Mononuclear cell (primary cell): ENCODE measurements around the gene TOP1. TPM values are rescaled to one million over a fixed set of nuclear protein-coding genes. Genes with fewer than 3 reads are reported as not detected.

Experiments
- H3K27me3 ChIP-seq: 2 replicates; pipeline ENCODE4 v1.6.0; 2011; ENCODE audit warnings: low read length, control low read depth; ENCODE audit not compliant: insufficient read depth
- H3K4me1 ChIP-seq: 2 replicates; pipeline ENCODE4 v1.5.1; 2011; ENCODE audit warnings: mild to moderate bottlenecking, low read length, control low read depth; ENCODE audit not compliant: insufficient read depth
- H3K4me3 ChIP-seq: 2 replicates; pipeline ENCODE4 v1.5.1; 2011; ENCODE audit warnings: mild to moderate bottlenecking, low read length, moderate library complexity
- H3K9me3 ChIP-seq: 2 replicates; pipeline ENCODE4 v1.5.1; 2011; ENCODE audit warnings: low read depth, mild to moderate bottlenecking, control low read depth, low read length
- total RNA-seq: library from RNA; depleted of rRNA; stranded (reverse); fragments of >200 nt; gene quantifications from one replicate; pipeline ENCODE4 v1.2.3, GENCODE V29; 2012

The TOP1 gene
- total RNA-seq, 1 donor = 26.2 TPM

GRCh38 chr20:41014561-41015088, 14.0 kb upstream of the TOP1 start:
- H3K4me3 ChIP-seq = no peak overlapping the region
- H3K4me1 ChIP-seq = peaks cover 32% of the 10 kb centered on the region
- H3K9me3 ChIP-seq = no peaks in the 10 kb centered on the region
- no peaks in the 10 kb centered on the region for H3K27me3 ChIP-seq

DNA sequence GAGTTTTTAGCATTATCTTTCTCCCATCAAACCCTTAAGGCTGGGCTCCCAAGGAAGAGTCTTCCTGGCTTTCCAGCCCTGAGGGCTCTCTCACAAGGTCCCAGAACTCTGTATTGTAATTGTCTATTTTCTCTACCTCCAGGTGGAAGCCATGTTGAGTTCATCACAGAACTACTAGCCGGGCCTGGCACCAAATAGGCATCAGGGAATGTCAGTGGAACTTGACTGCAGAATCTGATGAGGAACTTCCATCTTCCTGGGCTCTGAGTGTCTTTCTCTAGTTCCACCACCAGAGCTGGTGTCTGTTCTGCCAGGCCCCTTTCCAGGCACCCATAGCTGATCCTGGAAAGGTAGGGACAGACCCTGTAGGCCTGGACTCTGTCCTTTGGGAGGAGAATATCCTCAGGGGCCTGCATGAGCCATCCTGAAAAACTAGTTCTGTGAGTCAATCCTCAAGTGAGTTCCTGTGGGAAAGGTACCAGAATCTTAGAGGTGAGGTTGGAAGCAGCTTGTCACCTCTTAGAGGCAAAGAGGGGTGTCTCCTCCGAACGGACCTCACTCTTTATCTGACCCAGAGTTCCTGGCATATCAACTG, 11.1 kb upstream of the TOP1 start:
- Histone ChIP-seq H3K9me3 (no peaks in the 10 kb centered on the region), H3K27me3 (no peaks in the 10 kb centered on the region), H3K4me1 (peaks cover 9% of the 10 kb centered on the region), H3K4me3 (no peak overlapping the region)

GRCh38 chr20:41018153-41018552, 10.5 kb upstream of the TOP1 start:
- H3K4me3 ChIP-seq = no peak overlapping the region
- H3K4me1 ChIP-seq = peaks cover 3% of the 10 kb centered on the region
- no peaks in the 10 kb centered on the region for H3K27me3 ChIP-seq
- H3K9me3 ChIP-seq = no peaks in the 10 kb centered on the region

DNA sequence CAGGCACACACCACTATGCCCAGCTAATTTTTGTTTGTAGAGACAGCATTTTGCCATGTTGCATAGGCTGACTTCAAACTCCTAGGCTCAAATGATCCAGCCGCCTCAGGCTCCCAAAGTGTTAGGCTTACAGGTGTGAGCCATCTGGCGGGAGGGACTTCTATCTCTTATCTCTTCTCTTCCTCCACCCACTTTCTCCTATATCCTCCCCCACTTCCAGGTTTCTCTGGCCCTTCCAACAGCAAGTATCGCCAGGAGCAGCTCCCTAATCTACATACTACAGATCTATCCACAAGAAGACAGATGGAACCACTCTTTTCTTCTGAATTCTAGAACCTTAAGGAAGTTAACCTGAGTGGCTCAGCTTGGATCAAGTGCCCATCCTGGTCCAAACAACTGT, 5.1 kb upstream of the TOP1 start:
- no peaks in the 10 kb centered on the region for H3K27me3 ChIP-seq
- no peak overlapping the region for H3K4me3 ChIP-seq
- H3K9me3 ChIP-seq = no peaks in the 10 kb centered on the region
- peaks cover 8% of the 10 kb centered on the region for H3K4me1 ChIP-seq

- H3K27me3 ChIP-seq = no peaks in the 10 kb centered on the region
- no peaks in the 10 kb centered on the region for H3K9me3 ChIP-seq
- no peak overlapping the region for H3K4me3 ChIP-seq
- H3K4me1 ChIP-seq = peaks cover 33% of the 10 kb centered on the region
These were observed 1.3 kb upstream of the TOP1 start for GRCh38 chr20:41027366-41027765.

GRCh38 chr20:41027872-41028358, 707 bp upstream of the TOP1 start:
- peak overlapping the region; percentile 91 for H3K4me3 ChIP-seq
- no peaks in the 10 kb centered on the region for H3K9me3 ChIP-seq
- peaks cover 38% of the 10 kb centered on the region for H3K4me1 ChIP-seq
- H3K27me3 ChIP-seq = no peaks in the 10 kb centered on the region

GRCh38 chr20:41029150-41029901, 704 bp downstream of the TOP1 start:
- Histone ChIP-seq H3K4me1 (peaks cover 46% of the 10 kb centered on the region), H3K27me3 (no peaks in the 10 kb centered on the region), H3K9me3 (no peaks in the 10 kb centered on the region), H3K4me3 (peak overlapping the region; percentile 91)

DNA sequence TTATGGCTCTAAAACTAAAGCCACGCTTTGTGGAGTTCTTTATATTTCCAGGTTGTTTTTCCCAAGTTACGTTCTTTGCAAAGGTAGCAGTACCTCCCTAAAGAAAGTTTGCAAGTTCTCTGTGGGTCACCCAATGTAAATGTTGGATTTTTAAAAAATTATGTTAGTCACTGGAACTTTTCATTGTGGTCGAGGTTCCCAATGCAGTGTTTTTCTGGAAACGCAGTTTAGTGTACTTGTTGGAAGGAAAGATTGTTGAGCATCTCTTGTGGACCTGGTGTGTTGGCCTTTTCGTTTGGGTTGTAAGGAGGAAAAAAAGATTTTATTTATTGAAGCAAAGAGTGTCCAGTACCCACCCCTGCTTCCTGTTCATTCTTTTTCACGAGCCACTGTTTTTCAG, 1.4 kb downstream of the TOP1 start:
- Histone ChIP-seq H3K9me3 (no peaks in the 10 kb centered on the region), H3K4me1 (peaks cover 47% of the 10 kb centered on the region), H3K4me3 (peak overlapping the region; percentile 91), H3K27me3 (no peaks in the 10 kb centered on the region)

DNA sequence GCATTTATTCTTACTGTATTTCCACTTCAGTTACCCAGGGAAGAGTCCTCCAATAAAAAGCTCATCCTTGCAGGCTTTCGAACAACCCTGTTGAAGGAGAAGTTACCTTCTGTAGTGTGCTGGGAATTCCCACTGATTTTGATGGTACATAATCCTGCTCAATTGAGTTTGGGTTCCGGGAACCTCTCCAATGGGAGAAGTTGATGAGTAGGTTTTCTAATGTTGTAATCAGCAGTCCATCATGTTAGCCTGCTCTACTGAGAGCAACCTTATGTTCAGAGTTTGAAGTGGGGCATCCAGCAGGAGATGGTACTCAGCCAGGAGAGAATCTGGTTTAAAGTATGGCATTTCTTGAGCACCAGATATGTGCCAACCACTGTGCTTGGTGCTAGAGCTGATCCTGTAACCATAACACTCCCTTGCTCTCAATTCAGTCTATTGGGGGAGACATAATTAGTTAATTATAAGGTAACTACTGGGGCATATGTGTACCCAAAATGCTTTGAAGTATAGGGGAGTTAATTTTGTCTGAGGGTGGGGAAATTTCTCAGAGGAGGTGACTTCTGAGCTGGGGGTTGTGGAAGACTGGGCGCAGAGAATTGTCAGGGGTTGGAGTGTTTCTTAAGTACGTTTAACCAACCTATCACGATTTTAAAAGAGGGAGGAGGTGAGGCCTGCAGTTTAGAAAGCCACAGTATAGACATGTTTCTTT, 2.1 kb downstream of the TOP1 start:
- no peaks in the 10 kb centered on the region for H3K27me3 ChIP-seq
- peak overlapping the region; percentile 91 for H3K4me3 ChIP-seq
- H3K9me3 ChIP-seq = no peaks in the 10 kb centered on the region
- H3K4me1 ChIP-seq = peaks cover 47% of the 10 kb centered on the region

DNA sequence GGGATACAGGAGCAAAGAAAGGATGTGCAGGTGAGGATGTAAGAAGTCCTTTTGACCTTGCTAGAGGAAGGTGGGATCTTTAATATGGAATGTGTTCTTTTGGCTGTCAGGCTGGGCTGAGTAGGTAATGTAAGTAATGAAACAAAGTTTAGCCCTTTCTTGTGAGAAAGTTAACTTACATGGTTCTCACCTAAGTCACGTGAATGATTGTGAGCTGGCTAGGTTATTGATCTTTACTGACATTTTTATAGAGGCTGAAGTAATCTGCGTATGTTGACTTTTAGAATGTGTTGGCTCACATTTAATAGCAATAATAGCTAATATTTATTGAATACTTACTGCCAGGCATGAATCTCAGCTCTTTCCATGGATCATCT, 2.6 kb downstream of the TOP1 start:
- no peaks in the 10 kb centered on the region for H3K9me3 ChIP-seq
- H3K4me1 ChIP-seq = peaks cover 49% of the 10 kb centered on the region
- H3K4me3 ChIP-seq = no peak overlapping the region
- no peaks in the 10 kb centered on the region for H3K27me3 ChIP-seq

GRCh38 chr20:41032271-41032670, 3.6 kb downstream of the TOP1 start:
- Histone ChIP-seq H3K27me3 (no peaks in the 10 kb centered on the region), H3K9me3 (no peaks in the 10 kb centered on the region), H3K4me1 (peaks cover 49% of the 10 kb centered on the region), H3K4me3 (no peak overlapping the region)

GRCh38 chr20:41034239-41034638, 5.6 kb downstream of the TOP1 start:
- H3K4me3 ChIP-seq = no peak overlapping the region
- no peaks in the 10 kb centered on the region for H3K27me3 ChIP-seq
- H3K9me3 ChIP-seq = no peaks in the 10 kb centered on the region
- peaks cover 49% of the 10 kb centered on the region for H3K4me1 ChIP-seq

DNA sequence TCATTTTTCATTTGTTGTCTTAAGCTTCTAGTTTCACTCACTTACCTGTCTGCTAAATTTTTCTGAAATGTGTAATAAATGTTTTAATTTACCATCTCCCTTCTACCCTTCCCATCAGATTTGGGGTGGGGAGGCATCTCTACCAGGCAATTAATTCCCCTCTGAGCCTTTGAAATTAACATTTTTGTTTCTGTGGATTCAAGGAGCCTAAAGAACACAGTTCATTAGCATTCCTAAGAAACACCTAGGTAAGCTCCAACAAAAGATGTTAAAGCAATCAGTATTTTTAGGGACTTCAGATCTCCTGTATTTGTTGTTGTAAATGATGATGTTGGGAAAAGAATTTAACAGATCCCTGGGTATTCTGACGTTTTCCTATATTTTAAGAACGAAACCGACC, 6.6 kb downstream of the TOP1 start:
- Histone ChIP-seq H3K4me3 (no peak overlapping the region), H3K4me1 (peaks cover 44% of the 10 kb centered on the region), H3K9me3 (no peaks in the 10 kb centered on the region), H3K27me3 (no peaks in the 10 kb centered on the region)

DNA sequence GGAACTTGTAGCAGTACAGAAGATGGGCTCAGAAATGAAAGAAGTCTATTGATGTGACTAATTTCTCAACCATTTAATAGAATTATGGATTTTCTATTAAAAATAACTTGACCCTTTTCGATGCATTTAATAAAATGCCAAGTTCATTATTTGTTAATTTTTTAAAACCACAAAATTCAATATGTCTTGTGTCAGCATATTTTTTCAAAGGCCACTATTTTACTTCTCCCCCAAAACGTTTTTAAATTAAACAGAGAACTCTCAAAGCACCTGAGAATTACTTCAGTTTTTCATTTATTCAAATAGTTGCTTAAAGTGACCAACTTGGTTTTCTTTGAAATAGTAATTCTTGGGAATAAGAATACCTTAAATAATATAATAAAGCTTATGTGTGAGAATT, 8.6 kb downstream of the TOP1 start:
- Histone ChIP-seq H3K4me3 (no peak overlapping the region), H3K4me1 (peaks cover 34% of the 10 kb centered on the region), H3K27me3 (no peaks in the 10 kb centered on the region), H3K9me3 (no peaks in the 10 kb centered on the region)

GRCh38 chr20:41038149-41038877, 9.7 kb downstream of the TOP1 start:
- Histone ChIP-seq H3K27me3 (no peaks in the 10 kb centered on the region), H3K4me3 (no peak overlapping the region), H3K4me1 (peaks cover 23% of the 10 kb centered on the region), H3K9me3 (no peaks in the 10 kb centered on the region)
